Mucosa of descending colon (tissue), 3 donors: Measurements from ENCODE around the gene NKD2. TPM values are rescaled to one million over a fixed set of nuclear protein-coding genes. Genes with fewer than 3 reads are reported as not detected.

Experiments used
- ATAC-seq: fragments of 200-7000 bp; cut with Tn5 transposase; one replicate; pipeline ENCODE4 v1.9.1; 2020; ENCODE audit warnings: mild to moderate bottlenecking, moderate library complexity
- DNase-seq, 3 donors: peaks; one replicate each; pipeline ENCODE4 v3.0.0-alpha.2; 2020
- H3K36me3 ChIP-seq: fragments of 200-600 bp; one replicate; pipeline ENCODE4 v1.8.0; 2021; ENCODE audit warnings: low read depth, mild to moderate bottlenecking
- H3K4me1 ChIP-seq: fragments of 200-600 bp; one replicate; pipeline ENCODE4 v1.8.0; 2021; ENCODE audit warnings: low read depth, mild to moderate bottlenecking
- H3K4me3 ChIP-seq: fragments of 200-600 bp; one replicate; pipeline ENCODE4 v1.8.0; 2021; ENCODE audit warnings: mild to moderate bottlenecking
- H3K9me3 ChIP-seq: fragments of 200-600 bp; one replicate; pipeline ENCODE4 v1.8.0; 2021; ENCODE audit warnings: mild to moderate bottlenecking
- CTCF ChIP-seq: fragments of 200-600 bp; IDR thresholded peaks from one replicate; pipeline ENCODE4 v1.8.0; 2022; ENCODE audit warnings: antibody characterized with exemption, mild to moderate bottlenecking
- intact Hi-C, 2 donors: fragments of 100-400 bp; cut with DNase I in 1 of 2; cut with micrococcal nuclease in 1 of 2; formaldehyde crosslinking; loops; one replicate each; pipeline versions ENCODE4 v1.11.0 to v1.11.1; 2022; cut with DNase I, micrococcal nuclease
- total RNA-seq, 3 donors: library from RNA; stranded (reverse); fragmentation: NEBNext Ultra II Directional in 2 of 3; extraction: Animal tissue kit (Norgen Biotek cat#: 25700) in 2 of 3; gene quantifications; one replicate each; pipeline versions ENCODE4 v1.2.1 to v1.2.4, GENCODE V29; 2021 to 2023
- donor health status: DM: no; HTN: no; CAD: no; lungs with moderate emphysema.
- donor health status: DM: no; HTN: no; CAD: no.
- donor health status: DM: no; HTN: yes; CAD: no.

The NKD2 gene
- total RNA-seq, 3 donors from 2014 or later = 0.93 to 3.7 (median 2.1) TPM

- intact Hi-C loops = no loop called here
- Histone ChIP-seq H3K36me3 (no peaks in the 10 kb centered on the region), H3K4me1 (no peaks in the 10 kb centered on the region), H3K4me3 (no peak overlapping the region), H3K9me3 (no peaks in the 10 kb centered on the region)
- DNase-seq = peak in 1 of 3 donors; percentile 39
- TF ChIP-seq CTCF = no peak
- ATAC-seq = no peak
These were observed 18.4 kb downstream of the NKD2 start for GRCh38 chr5:1026700-1027621.

GRCh38 chr5:1027631-1028441 is 19.2 kb downstream of the NKD2 start:
- peak in 1 of 3 donors; percentile 36 for DNase-seq
- Histone ChIP-seq H3K9me3 (no peaks in the 10 kb centered on the region), H3K4me1 (no peaks in the 10 kb centered on the region), H3K36me3 (no peaks in the 10 kb centered on the region), H3K4me3 (no peak overlapping the region)
- no peak for ATAC-seq
- no peak for TF ChIP-seq CTCF
- intact Hi-C loops = no loop called here

- no peak overlapping the region for H3K4me3 ChIP-seq
- no peak for TF ChIP-seq CTCF
- no peaks in the 10 kb centered on the region for H3K4me1 ChIP-seq
- intact Hi-C loops = no loop called here
- DNase-seq = no peak
- H3K36me3 ChIP-seq = no peaks in the 10 kb centered on the region
- no peaks in the 10 kb centered on the region for H3K9me3 ChIP-seq
- no peak for ATAC-seq
These were observed 20.1 kb downstream of the NKD2 start for GRCh38 chr5:1028481-1029281.

- Histone ChIP-seq H3K9me3 (no peaks in the 10 kb centered on the region), H3K4me3 (no peak overlapping the region), H3K36me3 (no peaks in the 10 kb centered on the region), H3K4me1 (no peaks in the 10 kb centered on the region)
- no peak for TF ChIP-seq CTCF
- DNase-seq (no peak), ATAC-seq (no peak)
- intact Hi-C loops = no loop called here
These were observed 20.8 kb downstream of the NKD2 start for GRCh38 chr5:1029282-1029944.
